Body of pancreas (tissue), 4 donors: Measurements from ENCODE around the gene ATP5PD. TPM values are rescaled to one million over a fixed set of nuclear protein-coding genes. Genes with fewer than 3 reads are reported as not detected.
"Not testable (repeated sequence)": the region's sequence is repeated elsewhere in the genome, so short reads cannot be mapped to it uniquely, and the experiment has no call there.

ENCODE experiments used
- ATAC-seq: fragments of 150-250 bp; one replicate; pipeline ENCODE4 v1.9.1; 2016
- DNase-seq, 4 donors: peaks; one replicate each; pipeline ENCODE4 v3.0.0-alpha.2; 2019
- H3K27ac ChIP-seq, 4 donors: fragments of 200-600 bp; sonication (generic); 1 replicate in 3 of 4; 2 replicates in 1 of 4; pipeline versions ENCODE4 v1.5.1 to v1.6.1; 2016 to 2019; ENCODE audit warnings: mild to moderate bottlenecking in 1 of 4, mixed read lengths in 1 of 4, moderate library complexity in 1 of 4
- H3K27me3 ChIP-seq, 2 donors: fragments of 200-600 bp; sonication (generic); one replicate each; pipeline ENCODE4 v1.6.0; 2016; ENCODE audit warnings: mild to moderate bottlenecking in 1 of 2
- H3K36me3 ChIP-seq, 2 donors: fragments of 200-600 bp; sonication (generic); replicated peaks in 1 of 2; 2 replicates each; pipeline ENCODE4 v1.5.1; 2016; ENCODE audit warnings: low read depth in 2 of 2; ENCODE audit not compliant: insufficient read depth in 1 of 2
- H3K4me1 ChIP-seq: fragments of 200-600 bp; sonication (generic); one replicate; pipeline ENCODE4 v1.6.0; 2016
- H3K4me3 ChIP-seq, 2 donors: fragments of 200-600 bp; sonication (generic); 1 replicate in 1 of 2; 2 replicates in 1 of 2; pipeline ENCODE4 v1.5.1; 2016 to 2019
- H3K9me3 ChIP-seq, 3 donors: fragments of 200-600 bp; sonication (generic); 1 replicate in 2 of 3; 2 replicates in 1 of 3; pipeline ENCODE4 v1.5.1; 2016
- CTCF ChIP-seq, 7 experiments: fragments of 450-650 bp in 4 of 7; fragments of 200-600 bp in 3 of 7; sonication (generic) in 3 of 7; IDR thresholded peaks; one replicate each; pipeline ENCODE4 v1.5.1; 2016 to 2019; ENCODE audit warnings: antibody characterized with exemption in 7 of 7
- POLR2A ChIP-seq, 3 donors: fragments of 450-650 bp; IDR thresholded peaks; one replicate each; pipeline ENCODE4 v1.6.1; 2016; ENCODE audit warnings: antibody characterized with exemption in 3 of 3, mild to moderate bottlenecking in 2 of 3
- WGBS, 2 donors: methylation state at CpG; one replicate each; pipeline ENCODE4 v1.1.5; 2017; 5-methylcytosine and 5-hydroxymethylcytosine counted together
- intact Hi-C: fragments of 100-400 bp; cut with DNase I; formaldehyde crosslinking; loops from one replicate; pipeline ENCODE4 v1.15.1; 2023
- total RNA-seq, 2 donors: library from RNA; depleted of rRNA; stranded (reverse); fragments of >200 nt; gene quantifications; one replicate each; pipeline ENCODE4 v1.1.0, GENCODE V29; 2016

The ATP5PD gene
- total RNA-seq, 2 donors from 2014 or later = 105 to 131 TPM

DNA sequence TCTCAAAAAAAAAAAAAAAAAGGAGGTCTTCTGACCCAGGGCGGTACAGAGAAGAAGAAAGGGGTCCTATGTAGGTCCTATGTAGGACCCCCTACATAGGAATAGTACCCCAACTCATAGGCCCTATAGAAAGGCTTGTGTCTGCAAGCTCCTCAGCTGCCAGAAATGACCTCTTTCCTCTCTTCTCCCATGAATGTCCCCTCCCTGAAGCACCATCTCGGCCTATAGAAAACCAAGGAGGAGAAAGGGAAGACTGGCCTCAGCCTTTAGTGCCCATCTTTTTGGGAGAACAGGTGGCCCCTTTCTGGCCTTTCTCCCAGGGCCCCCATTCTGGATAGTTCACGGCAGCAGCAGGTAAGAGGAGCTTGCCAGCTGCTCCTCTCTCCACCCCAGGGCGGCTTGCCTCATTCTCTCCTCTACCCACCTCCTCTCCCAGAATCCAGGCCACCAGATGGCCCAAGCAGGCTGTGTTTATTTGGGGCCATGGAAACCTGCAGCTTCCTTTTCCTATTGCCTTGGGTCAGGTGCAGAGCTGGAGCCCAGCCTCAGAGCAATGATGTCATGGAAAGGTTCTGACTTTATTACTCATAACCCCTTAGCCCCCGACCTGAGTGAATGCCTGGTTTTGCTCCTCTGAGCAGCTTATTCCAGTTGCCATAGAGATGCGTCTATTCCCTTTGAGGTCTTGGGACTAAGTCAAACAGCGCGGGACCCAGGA, 35.9 kb downstream of the ATP5PD start:
- Histone ChIP-seq H3K27ac (peak overlapping the region in 3 of 4 donors; percentile 77 to 92 (median 91)), H3K36me3 (no peaks in the 10 kb centered on the region), H3K9me3 (no peaks in the 10 kb centered on the region), H3K4me1 (peaks cover 26% of the 10 kb centered on the region), H3K4me3 (no peak overlapping the region), H3K27me3 (no peaks in the 10 kb centered on the region)
- ATAC-seq (peak; percentile 31), DNase-seq (peak; percentile 40 to 65 (median 59))
- TF ChIP-seq CTCF (IDR thresholded peaks at IDR 0.05) (no peak), POLR2A (IDR thresholded peaks at IDR 0.05) (no peak)
- WGBS, 2 donors = 64 to 67% methylated on average over 8 of the region's 8 CpGs
- intact Hi-C loops = loop anchor here (5.0 kb wide), 1 partner anchor 49 kb away; no protein-coding TSS in a partner anchor

- WGBS, 2 donors = 54% methylated on average over 2 of the region's 2 CpGs
- intact Hi-C loops = no loop called here
- H3K4me3 ChIP-seq = no peak overlapping the region
- no peak for DNase-seq
- no peaks in the 10 kb centered on the region for H3K27me3 ChIP-seq
- no peak overlapping the region for H3K27ac ChIP-seq
- no peak for ATAC-seq
- H3K4me1 ChIP-seq = peaks cover 26% of the 10 kb centered on the region
- H3K36me3 ChIP-seq = no peaks in the 10 kb centered on the region
- H3K9me3 ChIP-seq = no peaks in the 10 kb centered on the region
- no peak for TF ChIP-seq CTCF (IDR thresholded peaks at IDR 0.05)
- TF ChIP-seq POLR2A (IDR thresholded peaks at IDR 0.05) = no peak
Observed at GRCh38 chr17:75009139-75009724, 37.5 kb downstream of the ATP5PD start.

GRCh38 chr17:75008373-75008772, 38.4 kb downstream of the ATP5PD start:
- no peaks in the 10 kb centered on the region for H3K27me3 ChIP-seq
- intact Hi-C loops = no loop called here
- DNase-seq = no peak
- H3K27ac ChIP-seq = no peak overlapping the region
- peaks cover 20% of the 10 kb centered on the region for H3K4me1 ChIP-seq
- no peak overlapping the region for H3K4me3 ChIP-seq
- H3K36me3 ChIP-seq = no peaks in the 10 kb centered on the region
- 72 to 73% methylated on average over 6 of the region's 6 CpGs for WGBS, 2 donors
- no peaks in the 10 kb centered on the region for H3K9me3 ChIP-seq
- TF ChIP-seq CTCF (IDR thresholded peaks at IDR 0.05) = no peak
- TF ChIP-seq POLR2A (IDR thresholded peaks at IDR 0.05) = no peak
- no peak for ATAC-seq

GRCh38 chr17:75006653-75007052, 40.1 kb downstream of the ATP5PD start:
- DNase-seq (no peak), ATAC-seq (no peak)
- no peaks in the 10 kb centered on the region for H3K36me3 ChIP-seq
- no peak overlapping the region for H3K4me3 ChIP-seq
- H3K9me3 ChIP-seq = no peaks in the 10 kb centered on the region
- H3K27me3 ChIP-seq = no peaks in the 10 kb centered on the region
- no peak overlapping the region for H3K27ac ChIP-seq
- no peak for TF ChIP-seq POLR2A (IDR thresholded peaks at IDR 0.05)
- peak in 1 of 7 experiments; percentile 16 for TF ChIP-seq CTCF (IDR thresholded peaks at IDR 0.05)
- WGBS, 2 donors = 50 to 74% methylated on average over 3 to 5 of the region's 5 CpGs
- H3K4me1 ChIP-seq = peaks cover 10% of the 10 kb centered on the region
- intact Hi-C loops = no loop called here

DNA sequence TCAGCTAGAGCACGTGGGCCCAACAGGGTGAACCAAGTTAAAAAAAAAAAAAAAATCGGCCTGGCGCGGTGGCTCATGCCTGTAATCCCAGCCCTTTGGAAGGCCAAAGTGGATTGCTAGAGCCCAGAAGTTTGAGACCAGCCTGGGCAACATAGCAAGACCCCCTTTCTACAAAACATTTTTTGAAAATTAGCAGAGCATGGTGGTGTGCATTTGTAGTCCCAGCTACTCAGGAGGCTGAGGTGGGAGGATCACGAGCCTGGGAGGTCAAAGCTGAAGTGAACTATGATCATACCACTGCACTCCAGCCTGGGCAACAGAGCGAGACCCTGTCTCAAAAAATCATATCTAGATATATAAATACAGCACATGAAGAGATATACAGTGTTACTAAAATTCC, 40.7 kb downstream of the ATP5PD start:
- WGBS, 2 donors = 85 to 89% methylated on average over 6 of the region's 6 CpGs
- DNase-seq, H3K27ac ChIP-seq, H3K4me1 ChIP-seq, ATAC-seq, H3K27me3 ChIP-seq, H3K9me3 ChIP-seq, intact Hi-C loops, H3K4me3 ChIP-seq, H3K36me3 ChIP-seq: not testable (repeated sequence)
